Measurements from ENCODE around the gene EME2. TPM values are rescaled to one million over a fixed set of nuclear protein-coding genes. Genes with fewer than 3 reads are reported as not detected.
A peak's percentile ranks its signal among the peaks of the same experiment; 100 is the strongest.

Gene EME2
- total and polyA plus RNA-seq, 2 of the 13 experiments (the other 11 are each of a cell fraction or from before 2014, with no cell fraction given) = 4.4 to 7.6 TPM

DNA sequence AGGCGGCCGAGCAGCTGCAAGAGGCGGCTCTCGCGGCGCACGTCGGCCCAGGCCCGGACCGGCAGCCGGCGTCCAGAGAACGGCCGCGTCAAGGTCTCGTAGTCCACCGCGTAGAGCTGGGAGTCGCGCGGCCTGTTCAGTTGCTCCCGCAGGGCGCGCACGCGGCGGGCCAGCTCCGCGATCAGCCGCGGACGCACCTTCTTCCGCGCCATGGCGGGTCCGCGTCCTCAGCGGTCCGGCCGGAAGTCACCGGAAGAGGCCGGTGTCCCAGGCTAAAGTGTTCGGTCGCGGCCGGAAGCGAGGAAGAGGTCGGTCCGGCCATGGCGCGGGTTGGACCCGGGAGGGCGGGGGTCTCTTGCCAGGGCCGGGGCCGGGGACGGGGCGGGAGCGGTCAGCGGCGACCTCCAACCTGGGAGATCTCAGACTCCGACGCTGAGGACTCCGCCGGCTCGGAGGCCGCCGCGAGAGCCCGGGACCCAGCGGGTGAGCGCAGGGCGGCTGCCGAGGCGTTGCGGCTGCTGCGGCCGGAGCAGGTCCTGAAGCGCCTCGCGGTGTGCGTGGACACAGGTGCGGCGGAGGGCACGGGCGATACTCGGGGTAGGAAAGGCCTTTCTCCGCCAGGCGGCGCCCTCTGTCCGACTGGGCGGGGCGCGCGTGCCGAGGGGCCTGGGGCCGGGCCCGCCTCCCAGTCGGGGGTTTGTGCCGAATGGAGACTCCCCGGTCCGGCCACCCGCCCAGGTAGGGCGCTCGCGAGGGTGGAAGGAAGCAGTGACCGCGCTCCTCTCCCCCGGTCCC, 495 bp downstream of the EME2 start, which contains the start of gene MRPS34 (continued):
- TF ChIP-seq TFE3 (CRISPR knock-in tag; IDR thresholded peaks at IDR 0.05) (no peak), ATF7-NPFF (CRISPR knock-in tag; IDR thresholded peaks at IDR 0.05; ENCODE audit: low read depth) (peak; percentile 90), ZNF382 (CRISPR knock-in tag; IDR thresholded peaks at IDR 0.05; ENCODE audit: borderline replicate concordance) (no peak), SAFB2 (CRISPR knock-in tag; IDR thresholded peaks at IDR 0.05; ENCODE audit: borderline replicate concordance, low read depth) (peak; percentile 86; the same call in 1 of the 2 replicates), GTF3A (CRISPR knock-in tag; conservative IDR thresholded peaks at IDR 0.05) (0 out of 2 replicates have a peak, but pooled peaks have one; percentile 28), MYPOP (CRISPR knock-in tag; IDR thresholded peaks at IDR 0.05) (peak; percentile 50), YEATS4 (CRISPR knock-in tag; IDR thresholded peaks at IDR 0.05; ENCODE audit: borderline replicate concordance) (peak; percentile 99), TBL1XR1 (IDR thresholded peaks at IDR 0.05; ENCODE audit: borderline replicate concordance, low read length, partially characterized antibody) (no peak), MED13 (CRISPR knock-in tag; IDR thresholded peaks at IDR 0.05) (peak; percentile 74; the same call in 1 of the 2 replicates), SIX1 (CRISPR knock-in tag; IDR thresholded peaks at IDR 0.05; ENCODE audit: borderline replicate concordance) (no peak), NCOA5 (CRISPR knock-in tag; IDR thresholded peaks at IDR 0.05) (no peak), ZNF563 (CRISPR knock-in tag; IDR thresholded peaks at IDR 0.05) (no peak; the same call in 1 of the 2 replicates), ZNF12 (CRISPR knock-in tag; IDR thresholded peaks at IDR 0.05) (0 out of 2 replicates have a peak, but pooled peaks have one; percentile 11), MTF2 (CRISPR knock-in tag; IDR thresholded peaks at IDR 0.05; ENCODE audit: borderline replicate concordance) (peak; percentile 89)
- TF ChIP-seq, protein P1, sequence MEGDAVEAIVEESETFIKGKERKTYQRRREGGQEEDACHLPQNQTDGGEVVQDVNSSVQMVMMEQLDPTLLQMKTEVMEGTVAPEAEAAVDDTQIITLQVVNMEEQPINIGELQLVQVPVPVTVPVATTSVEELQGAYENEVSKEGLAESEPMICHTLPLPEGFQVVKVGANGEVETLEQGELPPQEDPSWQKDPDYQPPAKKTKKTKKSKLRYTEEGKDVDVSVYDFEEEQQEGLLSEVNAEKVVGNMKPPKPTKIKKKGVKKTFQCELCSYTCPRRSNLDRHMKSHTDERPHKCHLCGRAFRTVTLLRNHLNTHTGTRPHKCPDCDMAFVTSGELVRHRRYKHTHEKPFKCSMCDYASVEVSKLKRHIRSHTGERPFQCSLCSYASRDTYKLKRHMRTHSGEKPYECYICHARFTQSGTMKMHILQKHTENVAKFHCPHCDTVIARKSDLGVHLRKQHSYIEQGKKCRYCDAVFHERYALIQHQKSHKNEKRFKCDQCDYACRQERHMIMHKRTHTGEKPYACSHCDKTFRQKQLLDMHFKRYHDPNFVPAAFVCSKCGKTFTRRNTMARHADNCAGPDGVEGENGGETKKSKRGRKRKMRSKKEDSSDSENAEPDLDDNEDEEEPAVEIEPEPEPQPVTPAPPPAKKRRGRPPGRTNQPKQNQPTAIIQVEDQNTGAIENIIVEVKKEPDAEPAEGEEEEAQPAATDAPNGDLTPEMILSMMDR (CRISPR knock-in tag; IDR thresholded peaks at IDR 0.05) = peak; percentile 91
- TF ChIP-seq, protein P2, sequence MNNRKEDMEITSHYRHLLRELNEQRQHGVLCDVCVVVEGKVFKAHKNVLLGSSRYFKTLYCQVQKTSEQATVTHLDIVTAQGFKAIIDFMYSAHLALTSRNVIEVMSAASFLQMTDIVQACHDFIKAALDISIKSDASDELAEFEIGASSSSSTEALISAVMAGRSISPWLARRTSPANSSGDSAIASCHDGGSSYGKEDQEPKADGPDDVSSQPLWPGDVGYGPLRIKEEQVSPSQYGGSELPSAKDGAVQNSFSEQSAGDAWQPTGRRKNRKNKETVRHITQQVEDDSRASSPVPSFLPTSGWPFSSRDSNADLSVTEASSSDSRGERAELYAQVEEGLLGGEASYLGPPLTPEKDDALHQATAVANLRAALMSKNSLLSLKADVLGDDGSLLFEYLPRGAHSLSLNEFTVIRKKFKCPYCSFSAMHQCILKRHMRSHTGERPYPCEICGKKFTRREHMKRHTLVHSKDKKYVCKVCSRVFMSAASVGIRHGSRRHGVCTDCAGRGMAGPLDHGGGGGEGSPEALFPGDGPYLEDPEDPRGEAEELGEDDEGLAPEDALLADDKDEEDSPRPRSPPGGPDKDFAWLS (CRISPR knock-in tag; IDR thresholded peaks at IDR 0.05; ENCODE audit: borderline replicate concordance) = no peak
- TF ChIP-seq, protein P3, sequence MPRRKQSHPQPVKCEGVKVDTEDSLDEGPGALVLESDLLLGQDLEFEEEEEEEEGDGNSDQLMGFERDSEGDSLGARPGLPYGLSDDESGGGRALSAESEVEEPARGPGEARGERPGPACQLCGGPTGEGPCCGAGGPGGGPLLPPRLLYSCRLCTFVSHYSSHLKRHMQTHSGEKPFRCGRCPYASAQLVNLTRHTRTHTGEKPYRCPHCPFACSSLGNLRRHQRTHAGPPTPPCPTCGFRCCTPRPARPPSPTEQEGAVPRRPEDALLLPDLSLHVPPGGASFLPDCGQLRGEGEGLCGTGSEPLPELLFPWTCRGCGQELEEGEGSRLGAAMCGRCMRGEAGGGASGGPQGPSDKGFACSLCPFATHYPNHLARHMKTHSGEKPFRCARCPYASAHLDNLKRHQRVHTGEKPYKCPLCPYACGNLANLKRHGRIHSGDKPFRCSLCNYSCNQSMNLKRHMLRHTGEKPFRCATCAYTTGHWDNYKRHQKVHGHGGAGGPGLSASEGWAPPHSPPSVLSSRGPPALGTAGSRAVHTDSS (CRISPR knock-in tag; conservative IDR thresholded peaks at IDR 0.05) = 0 out of 2 replicates have a peak, but pooled peaks have one; percentile 20
- TF ChIP-seq, protein P4, sequence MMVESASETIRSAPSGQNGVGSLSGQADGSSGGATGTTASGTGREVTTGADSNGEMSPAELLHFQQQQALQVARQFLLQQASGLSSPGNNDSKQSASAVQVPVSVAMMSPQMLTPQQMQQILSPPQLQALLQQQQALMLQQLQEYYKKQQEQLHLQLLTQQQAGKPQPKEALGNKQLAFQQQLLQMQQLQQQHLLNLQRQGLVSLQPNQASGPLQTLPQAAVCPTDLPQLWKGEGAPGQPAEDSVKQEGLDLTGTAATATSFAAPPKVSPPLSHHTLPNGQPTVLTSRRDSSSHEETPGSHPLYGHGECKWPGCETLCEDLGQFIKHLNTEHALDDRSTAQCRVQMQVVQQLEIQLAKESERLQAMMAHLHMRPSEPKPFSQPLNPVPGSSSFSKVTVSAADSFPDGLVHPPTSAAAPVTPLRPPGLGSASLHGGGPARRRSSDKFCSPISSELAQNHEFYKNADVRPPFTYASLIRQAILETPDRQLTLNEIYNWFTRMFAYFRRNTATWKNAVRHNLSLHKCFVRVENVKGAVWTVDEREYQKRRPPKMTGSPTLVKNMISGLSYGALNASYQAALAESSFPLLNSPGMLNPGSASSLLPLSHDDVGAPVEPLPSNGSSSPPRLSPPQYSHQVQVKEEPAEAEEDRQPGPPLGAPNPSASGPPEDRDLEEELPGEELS (CRISPR knock-in tag; IDR thresholded peaks at IDR 0.05) = 0 out of 2 replicates have a peak, but pooled peaks have one; percentile 17

Data from HepG2 (cell line).